Measurements from ENCODE around the gene ANKLE1. TPM values are rescaled to one million over a fixed set of nuclear protein-coding genes. Genes with fewer than 3 reads are reported as not detected.

The ANKLE1 gene
- total and polyA plus RNA-seq, 2 donors (not counting 3 experiments of a cell fraction or from before 2014, with no cell fraction given), result 1.9 to 3.1 TPM

DNA sequence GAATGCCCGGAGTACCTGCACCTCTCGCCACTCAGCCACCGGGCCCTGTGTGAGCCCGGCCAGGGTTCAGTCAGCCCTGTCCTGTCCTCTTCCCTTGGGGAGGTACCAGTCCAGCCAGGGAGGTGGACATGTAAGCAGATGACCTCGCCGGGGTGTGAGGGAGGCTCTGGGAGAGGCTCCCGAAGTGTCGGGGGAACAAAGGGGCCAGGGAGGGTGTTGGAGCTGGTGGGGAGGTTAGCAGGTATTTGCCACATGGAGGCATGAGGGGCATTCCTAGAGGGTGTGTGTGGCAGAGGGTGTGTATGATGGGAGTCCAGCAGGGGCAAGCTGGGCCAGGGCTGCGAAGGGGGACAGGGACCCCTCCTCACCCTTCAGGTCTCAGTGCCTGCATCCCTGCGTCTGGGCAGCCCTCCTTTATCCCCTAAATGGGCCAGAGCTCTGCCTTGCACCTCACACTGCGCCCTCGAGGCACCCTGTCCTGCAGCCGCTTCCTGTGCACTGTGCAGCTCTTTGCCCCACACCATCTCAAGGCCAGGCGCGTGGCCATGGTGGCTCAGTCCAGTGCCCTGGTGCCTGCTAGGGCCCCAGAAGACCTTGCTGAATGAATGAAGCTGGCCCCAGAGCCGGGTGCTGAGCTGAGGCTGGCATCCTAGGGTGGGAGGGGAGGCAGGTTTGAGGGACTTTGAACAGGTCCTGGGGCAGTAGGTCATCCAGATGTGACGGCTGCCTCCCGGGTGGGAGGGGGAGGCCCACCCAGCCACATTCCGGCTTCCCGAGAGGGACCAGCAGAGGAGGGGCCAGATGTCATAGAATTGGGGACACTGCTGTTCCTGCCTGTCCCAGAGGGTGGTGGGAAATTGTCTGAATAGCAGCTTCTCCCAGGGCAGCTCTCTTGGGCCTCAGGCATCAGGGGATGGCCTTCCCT is 30.8 kb downstream of the ANKLE1 start:
- Histone ChIP-seq H3K9me3 (replicated peaks; ENCODE audit: control insufficient read depth, insufficient read depth, low read length) (no peaks in the 10 kb centered on the region), H3K4me2 (ENCODE audit: insufficient read depth, low read length) (no peak overlapping the region), H3K9me1 (replicated peaks; ENCODE audit: control insufficient read depth, extremely low read depth, insufficient read depth, low read length) (no peaks in the 10 kb centered on the region), H3K36me3 (ENCODE audit: control insufficient read depth in 2 of 2, extremely low read depth in 1 of 2, insufficient read depth in 2 of 2, low read length in 2 of 2) (peaks cover 6 to 23% of the 10 kb centered on the region in 2 experiments), H4K20me1 (replicated peaks; ENCODE audit: control insufficient read depth, extremely low read depth, insufficient read depth, low read length) (no peaks in the 10 kb centered on the region), H3K27me3 (ENCODE audit: control insufficient read depth in 2 of 2, insufficient read depth in 2 of 2, low read length in 2 of 2) (no peaks in the 10 kb centered on the region), H3K79me2 (ENCODE audit: control insufficient read depth, insufficient read depth, low read length) (peaks cover 34% of the 10 kb centered on the region), H3K27ac (ENCODE audit: insufficient read depth, low read depth, low read length) (no peak overlapping the region), H2AFZ (ENCODE audit: low read depth, low read length) (no peak overlapping the region), H3K9ac (replicated peaks; ENCODE audit: extremely low read depth, insufficient read depth, low read length) (no peak overlapping the region), H3K4me3 (replicated peaks in 1 of 3; ENCODE audit: insufficient read depth in 1 of 3, low read depth in 1 of 3, low read length in 3 of 3) (no peak overlapping the region), H3K4me1 (ENCODE audit: control insufficient read depth, extremely low read depth, insufficient read depth, low read length) (peaks cover 8% of the 10 kb centered on the region)
- ChIA-PET POLR2A (no interaction called here), CTCF (interaction anchor here (1.0 kb wide), 1 partner anchor 14 kb away, joined by 3 read pairs; no protein-coding TSS in a partner anchor)
- BruUV-seq (replicated peaks), result no TSS peak
- dilution Hi-C loops (cut with MboI; ENCODE audit: extremely low pct_ligation_motif_present, low sequenced_read_pairs), result no loop called here
- intact Hi-C loops (cut with micrococcal nuclease), result no loop called here
- FAIRE-seq (no peak), DNase-seq (ENCODE audit: low read depth, low spot score) (no peak)
- TF ChIP-seq, protein P1, sequence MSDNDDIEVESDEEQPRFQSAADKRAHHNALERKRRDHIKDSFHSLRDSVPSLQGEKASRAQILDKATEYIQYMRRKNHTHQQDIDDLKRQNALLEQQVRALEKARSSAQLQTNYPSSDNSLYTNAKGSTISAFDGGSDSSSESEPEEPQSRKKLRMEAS (IDR thresholded peaks at IDR 0.05; ENCODE audit: insufficient read depth, insufficient read length), result no peak
- TF ChIP-seq GATA2 (IDR thresholded peaks at IDR 0.05; ENCODE audit: insufficient read depth, insufficient read length, low read depth, low read length), result no peak
- TF ChIP-seq JUN (IDR thresholded peaks at IDR 0.05; ENCODE audit: borderline replicate concordance, insufficient read depth, insufficient read length, low read depth), result no peak
- TF ChIP-seq, protein P2, sequence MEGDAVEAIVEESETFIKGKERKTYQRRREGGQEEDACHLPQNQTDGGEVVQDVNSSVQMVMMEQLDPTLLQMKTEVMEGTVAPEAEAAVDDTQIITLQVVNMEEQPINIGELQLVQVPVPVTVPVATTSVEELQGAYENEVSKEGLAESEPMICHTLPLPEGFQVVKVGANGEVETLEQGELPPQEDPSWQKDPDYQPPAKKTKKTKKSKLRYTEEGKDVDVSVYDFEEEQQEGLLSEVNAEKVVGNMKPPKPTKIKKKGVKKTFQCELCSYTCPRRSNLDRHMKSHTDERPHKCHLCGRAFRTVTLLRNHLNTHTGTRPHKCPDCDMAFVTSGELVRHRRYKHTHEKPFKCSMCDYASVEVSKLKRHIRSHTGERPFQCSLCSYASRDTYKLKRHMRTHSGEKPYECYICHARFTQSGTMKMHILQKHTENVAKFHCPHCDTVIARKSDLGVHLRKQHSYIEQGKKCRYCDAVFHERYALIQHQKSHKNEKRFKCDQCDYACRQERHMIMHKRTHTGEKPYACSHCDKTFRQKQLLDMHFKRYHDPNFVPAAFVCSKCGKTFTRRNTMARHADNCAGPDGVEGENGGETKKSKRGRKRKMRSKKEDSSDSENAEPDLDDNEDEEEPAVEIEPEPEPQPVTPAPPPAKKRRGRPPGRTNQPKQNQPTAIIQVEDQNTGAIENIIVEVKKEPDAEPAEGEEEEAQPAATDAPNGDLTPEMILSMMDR (IDR thresholded peaks at IDR 0.05; ENCODE audit: extremely low read depth in 1 of 2, insufficient read depth in 1 of 2, low read depth in 1 of 2, low read length in 2 of 2), result no peak
- TF ChIP-seq FOS (IDR thresholded peaks at IDR 0.05; ENCODE audit: borderline replicate concordance, insufficient read depth, low read length), result no peak
- no peak for TF ChIP-seq MYC (IDR thresholded peaks at IDR 0.05; ENCODE audit: low read depth, low read length)
- no peak for TF ChIP-seq POLR2A (IDR thresholded peaks at IDR 0.05; ENCODE audit: low read depth, low read length)
- no peak for TF ChIP-seq EZH2 (IDR thresholded peaks at IDR 0.05; ENCODE audit: borderline replicate concordance, low read depth, low read length, severe bottlenecking)
- TF ChIP-seq POLR2AphosphoS5 (IDR thresholded peaks at IDR 0.05; ENCODE audit: insufficient read depth, low read depth, low read length), result no peak
